Measurements from ENCODE around the gene CD247. TPM values are rescaled to one million over a fixed set of nuclear protein-coding genes. Genes with fewer than 3 reads are reported as not detected.

CD247 gene
- total and polyA plus RNA-seq, 9 of the 15 experiments (the other 6 are each of a cell fraction or from before 2014, with no cell fraction given) = 0.08 to 0.42 (median 0.28) TPM; not detected in 5

GRCh38 chr1:167524651-167525050 lies 6.3 kb upstream of the CD247 start (continued):
- no peak for TF ChIP-seq ZBTB40 (IDR thresholded peaks at IDR 0.05)
- no peak for TF ChIP-seq ZBTB40 (CRISPR knock-in tag; IDR thresholded peaks at IDR 0.05)
- TF ChIP-seq IRF2 (CRISPR knock-in tag; IDR thresholded peaks at IDR 0.05) = no peak
- TF ChIP-seq PTRF (tag; IDR thresholded peaks at IDR 0.05) = no peak
- no peak for TF ChIP-seq ZNF609 (CRISPR knock-in tag; IDR thresholded peaks at IDR 0.05; ENCODE audit: borderline replicate concordance)
